K562 (cell line): ENCODE data around the gene TMEM209. TPM values are rescaled to one million over a fixed set of nuclear protein-coding genes. Genes with fewer than 3 reads are reported as not detected.

Source experiments
- ARID1B ChIP-seq: fragments of 450-650 bp; IDR thresholded peaks from 2 replicates; pipeline ENCODE4 v1.6.1; 2016; ENCODE audit warnings: antibody characterized with exemption, mild to moderate bottlenecking, inconsistent platforms
- DPF2 ChIP-seq: fragments of 450-650 bp; IDR thresholded peaks from 2 replicates; pipeline ENCODE4 v1.6.1; 2016
- EGR1 ChIP-seq: fragments of 450-650 bp; conservative IDR thresholded peaks from 2 replicates; pipeline ENCODE4 v1.6.1; 2017; ENCODE audit warnings: mild to moderate bottlenecking
- FUS ChIP-seq: fragments of 200-400 bp; formaldehyde crosslinking; optimal IDR thresholded peaks from 2 replicates; pipeline ENCODE3; 2017; ENCODE audit warnings: low read depth, low read length
- HDAC1 ChIP-seq, 2 experiments: fragments of 450-650 bp; IDR thresholded peaks; 2 replicates each; pipeline ENCODE4 v1.6.1; 2016 to 2017; ENCODE audit warnings: inconsistent platforms in 1 of 2, mild to moderate bottlenecking in 1 of 2, moderate library complexity in 1 of 2
- HDGF ChIP-seq: fragments of 450-650 bp; IDR thresholded peaks from 2 replicates; pipeline ENCODE4 v1.6.1; 2016
- HMBOX1 ChIP-seq: sonication (generic); IDR thresholded peaks from 2 replicates; pipeline ENCODE4 v1.6.1; 2016
- MECOM ChIP-seq: fragments of 250-450 bp; sonication (Bioruptor Pico); IDR thresholded peaks from 2 replicates; pipeline ENCODE4 v1.8.0; 2022; ENCODE audit warnings: inconsistent platforms
- NR2C1 ChIP-seq, 2 experiments: fragments of 450-650 bp; IDR thresholded peaks; 2 replicates each; pipeline ENCODE4 v1.6.1; 2017; ENCODE audit warnings: mild to moderate bottlenecking in 2 of 2, antibody characterized with exemption in 1 of 2, inconsistent platforms in 1 of 2, missing compliant biosample characterization in 1 of 2, missing genetic modification characterization in 1 of 2
- PKNOX1 ChIP-seq: fragments of 450-650 bp; IDR thresholded peaks from 2 replicates; pipeline ENCODE4 v1.6.1; 2016
- SETDB1 ChIP-seq: IDR thresholded peaks from one replicate; pipeline ENCODE4 v1.6.1; 2012; ENCODE audit warnings: low read length, control low read depth, inconsistent platforms
- SMARCA4 ChIP-seq: fragments of 450-650 bp; IDR thresholded peaks from 2 replicates; pipeline ENCODE4 v1.6.1; 2016
- SMARCE1 ChIP-seq: fragments of 450-650 bp; IDR thresholded peaks from 2 replicates; pipeline ENCODE4 v1.7.1; 2016; ENCODE audit warnings: mild to moderate bottlenecking
- TEAD4 ChIP-seq, 2 experiments: sonication (generic) in 1 of 2; formaldehyde crosslinking in 1 of 2; IDR thresholded peaks; 2 replicates each; pipeline versions ENCODE4 v1.6.1 to v1.8.0; 2012 to 2022; ENCODE audit warnings: borderline replicate concordance in 1 of 2, inconsistent platforms in 1 of 2, low read length in 1 of 2, mild to moderate bottlenecking in 1 of 2, missing genetic modification reagents in 1 of 2
- TRIM24 ChIP-seq, 2 experiments: fragments of 450-650 bp; IDR thresholded peaks; 2 replicates each; pipeline ENCODE4 v1.6.1; 2016
- USF1 ChIP-seq: sonication (generic); formaldehyde crosslinking; IDR thresholded peaks from 2 replicates; pipeline ENCODE4 v1.9.0; 2022; ENCODE audit warnings: mild to moderate bottlenecking, missing genetic modification reagents
- ZBTB33 ChIP-seq: sonication (generic); formaldehyde crosslinking; IDR thresholded peaks from 2 replicates; pipeline ENCODE4 v1.8.1; 2023; ENCODE audit warnings: mild to moderate bottlenecking, missing genetic modification reagents
- ZFP36 ChIP-seq: fragments of 150-350 bp; IDR thresholded peaks from 2 replicates; pipeline ENCODE4 v1.6.1; 2018; ENCODE audit warnings: low read length, low read depth; ENCODE audit not compliant: partially characterized antibody
- ZNF140 ChIP-seq: fragments of 250-450 bp; sonication (Bioruptor Pico); IDR thresholded peaks from 2 replicates; pipeline ENCODE4 v1.8.0; 2021; ENCODE audit warnings: moderate library complexity, mild to moderate bottlenecking, inconsistent platforms
- ZNF316 ChIP-seq: fragments of 450-650 bp; IDR thresholded peaks from 2 replicates; pipeline ENCODE4 v1.6.1; 2016
- ZNF384 ChIP-seq: IDR thresholded peaks from 2 replicates; pipeline ENCODE4 v1.6.1; 2012; ENCODE audit warnings: low read depth, low read length, improper control_type of control experiment
- ZNF655 ChIP-seq: fragments of 250-450 bp; sonication (Bioruptor Pico); IDR thresholded peaks from 2 replicates; pipeline ENCODE4 v1.5.0; 2021
- ZNF76 ChIP-seq: fragments of 250-450 bp; sonication (Bioruptor Pico); IDR thresholded peaks from 2 replicates; pipeline ENCODE4 v1.4.0; 2020; ENCODE audit warnings: mild to moderate bottlenecking, moderate library complexity, borderline replicate concordance
- polyA plus RNA-seq, 8 experiments: library from polyadenylated mRNA; depleted of rRNA in 4 of 8; stranded (reverse) in 5 of 8; unstranded in 3 of 8; fragments of >200 nt; fragmentation: Nextera tagmentation in 2 of 8; fragmentation: Illumina TruSeq in 1 of 8; extraction: Ambion mirVana in 2 of 8; extraction: Trizol in 1 of 8; gene quantifications; 2 replicates each; pipeline versions ENCODE4 v1.2.1 to v1.2.3, GENCODE V29; 2011 to 2014; ENCODE audit warnings: inconsistent platforms in 1 of 8, missing spikeins in 1 of 8
- total RNA-seq, 7 experiments: library from RNA; depleted of rRNA in 6 of 7; stranded (reverse); fragments of >200 nt in 6 of 7; fragmentation: Illumina TruSeq in 2 of 7; extraction: Trizol in 2 of 7; gene quantifications; 2 replicates each; pipeline versions ENCODE4 v1.2.1 to v1.2.3, GENCODE V29; 2011 to 2021; ENCODE audit warnings: low replicate concordance in 1 of 7

TMEM209 gene
- total and polyA plus RNA-seq, 9 of the 15 experiments (the other 6 are each of a cell fraction or from before 2014, with no cell fraction given), result 36.8 to 116 (median 76.6) TPM

GRCh38 chr7:130201796-130202195, 3.4 kb downstream of the TMEM209 start (continued):
- TF ChIP-seq USF1 (CRISPR knock-in tag) (peak; percentile 22; the same call in 1 of the 2 replicates), SMARCE1 (peak; percentile 39; the same call in 1 of the 2 replicates), ZNF384 (peak; percentile 79), ZNF140 (CRISPR knock-in tag) (no peak), ZNF76 (CRISPR knock-in tag) (no peak), SETDB1 (no peak), TRIM24 (IDR thresholded peaks at IDR 0.05) (peak; percentile 6 to 53; a peak in 1 of 4 replicates), ZFP36 (no peak), ZNF316 (peak; percentile 49), EGR1 (0 out of 2 replicates have a peak, but pooled peaks have one; percentile 24), ZBTB33 (CRISPR knock-in tag) (0 out of 2 replicates have a peak, but pooled peaks have one; percentile 33), ZNF655 (CRISPR knock-in tag) (no peak), ARID1B (0 out of 2 replicates have a peak, but pooled peaks have one; percentile 15), HDGF (peak; percentile 77; the same call in 1 of the 2 replicates), MECOM (CRISPR knock-in tag) (no peak), NR2C1 (IDR thresholded peaks at IDR 0.05) (peak; percentile 61), NR2C1 (tag; IDR thresholded peaks at IDR 0.05) (no peak), SMARCA4 (peak; percentile 55; the same call in 1 of the 2 replicates), HDAC1 (IDR thresholded peaks at IDR 0.05) (0 out of 4 replicates have a peak, but pooled peaks of 1 of the 2 experiments have one; percentile 40), HMBOX1 (peak; percentile 69), DPF2 (peak; percentile 48; the same call in 1 of the 2 replicates), TEAD4 (IDR thresholded peaks at IDR 0.05; ENCODE audit: low read length) (peak; percentile 25; the same call in 1 of the 2 replicates), TEAD4 (CRISPR knock-in tag; IDR thresholded peaks at IDR 0.05; ENCODE audit: borderline replicate concordance) (no peak), FUS (no peak), PKNOX1 (peak; percentile 83)
